HG03457 (cell line): ENCODE data around the gene MICALL2.

Experiments
- ATAC-seq: cut with Tn5 transposase; IDR thresholded peaks from one replicate; pipeline ENCODE4 v1.9.1; 2021; ENCODE audit warnings: moderate number of reproducible peaks; ENCODE audit not compliant: unreplicated experiment

MICALL2 gene

GRCh38 chr7:1493571-1493970, 34.3 kb upstream of the MICALL2 start:
- no peak for ATAC-seq

DNA sequence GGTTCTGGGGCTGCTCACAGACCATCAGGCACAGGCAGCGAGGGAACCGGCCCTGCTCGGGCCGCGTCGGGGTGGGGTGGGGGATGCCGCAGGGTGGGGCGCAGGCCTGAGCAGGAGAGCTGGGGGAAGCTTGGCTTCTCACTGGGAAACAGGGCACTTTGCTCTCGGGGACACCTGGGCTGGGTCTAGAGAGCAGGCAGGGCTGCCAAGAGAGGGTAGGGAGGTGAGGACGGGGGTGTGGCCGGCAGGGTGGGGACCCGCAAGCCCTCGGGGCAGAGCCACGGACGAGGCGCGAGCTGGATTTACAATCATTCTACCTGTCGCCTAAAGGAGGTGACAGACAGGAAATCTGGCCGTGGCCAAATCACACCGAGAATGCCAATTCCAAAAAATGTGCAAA, 33.9 kb upstream of the MICALL2 start:
- ATAC-seq = no peak

- ATAC-seq = no peak
These were observed 33.4 kb upstream of the MICALL2 start for GRCh38 chr7:1492640-1493039.

DNA sequence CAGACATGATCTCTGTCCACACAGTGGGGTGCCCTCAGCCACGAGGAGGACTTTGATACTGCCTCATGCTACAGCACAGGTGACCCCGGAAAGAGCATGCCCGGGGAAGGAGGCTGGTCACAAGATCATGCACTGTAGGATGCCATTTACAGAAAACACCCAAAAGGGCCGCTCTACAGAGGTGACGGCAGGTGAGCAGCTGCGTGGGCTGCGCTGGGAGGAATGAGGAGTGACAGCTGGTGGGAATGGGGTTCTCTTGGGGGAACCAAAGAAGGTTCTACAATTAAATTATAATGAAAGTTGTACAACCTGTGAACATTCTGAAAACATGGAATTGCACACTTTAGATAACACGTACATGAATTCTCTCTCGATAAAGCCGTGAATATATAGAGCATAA, 33.0 kb upstream of the MICALL2 start:
- ATAC-seq = no peak

GRCh38 chr7:1490837-1491236, 31.6 kb upstream of the MICALL2 start:
- ATAC-seq = no peak

- ATAC-seq = no peak
These were observed 30.1 kb upstream of the MICALL2 start for GRCh38 chr7:1489336-1489735.

DNA sequence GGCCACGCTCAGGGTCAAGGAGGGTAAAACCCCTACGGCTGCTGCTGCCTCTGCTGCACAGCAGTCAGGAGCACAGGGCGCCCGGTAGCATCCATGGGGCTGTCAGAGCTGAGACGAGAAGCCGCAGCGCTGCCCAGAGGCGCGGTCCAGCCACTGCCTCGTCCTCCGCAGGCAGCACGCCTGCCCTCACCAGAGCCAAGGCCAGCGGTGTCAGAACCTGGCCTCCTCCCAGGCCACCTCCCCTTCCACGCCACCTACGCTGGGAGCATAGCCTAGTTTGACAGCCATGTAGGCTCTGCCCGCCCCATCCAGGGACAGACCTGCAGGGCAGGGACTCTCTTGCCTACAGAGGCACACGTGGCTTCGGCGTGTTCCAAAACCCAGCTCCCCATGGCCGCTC, 28.7 kb upstream of the MICALL2 start:
- ATAC-seq = no peak

DNA sequence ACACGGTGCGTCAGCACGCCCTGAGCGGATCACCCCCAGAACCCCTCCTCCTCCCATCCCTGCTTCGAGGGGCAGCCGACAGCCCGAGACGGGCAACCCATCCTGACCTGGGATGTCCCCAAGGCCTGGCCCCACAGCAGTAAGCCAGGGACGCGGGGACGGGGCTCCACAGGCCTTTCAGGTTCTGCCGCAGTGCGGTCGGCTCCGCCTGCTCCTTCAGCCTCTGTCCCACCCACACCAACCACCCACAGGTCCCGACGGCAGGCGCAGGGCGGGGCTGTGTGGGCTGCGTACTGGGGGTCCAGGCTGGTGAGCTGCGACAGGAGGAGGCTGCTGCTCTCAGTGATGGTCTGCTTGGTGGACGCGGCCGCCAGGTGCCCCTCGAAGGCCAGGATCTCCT, 28.2 kb upstream of the MICALL2 start:
- ATAC-seq = no peak

GRCh38 chr7:1486571-1486970, 27.3 kb upstream of the MICALL2 start:
- no peak for ATAC-seq

- no peak for ATAC-seq
These were observed 25.9 kb upstream of the MICALL2 start for GRCh38 chr7:1485156-1485555.

DNA sequence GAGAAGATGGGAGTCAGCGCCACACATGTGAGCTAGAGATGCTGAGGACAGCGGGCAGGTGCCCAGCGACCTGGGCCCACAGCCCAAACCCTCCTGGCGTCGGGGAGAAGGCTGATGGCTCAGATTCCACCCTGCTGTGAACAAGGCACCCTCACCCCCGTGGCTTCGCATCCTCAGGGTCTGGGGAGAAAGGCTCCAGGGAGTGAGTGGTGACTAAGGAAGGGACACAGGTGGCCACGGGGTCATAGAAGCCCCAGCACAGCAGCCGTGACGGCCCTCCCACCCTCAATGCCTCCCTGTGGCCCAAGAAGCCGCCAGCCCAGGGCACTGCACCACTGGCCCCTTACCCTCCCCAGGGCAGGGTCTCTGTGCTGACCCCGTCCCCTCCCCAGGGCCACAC, 25.3 kb upstream of the MICALL2 start:
- no peak for ATAC-seq

DNA sequence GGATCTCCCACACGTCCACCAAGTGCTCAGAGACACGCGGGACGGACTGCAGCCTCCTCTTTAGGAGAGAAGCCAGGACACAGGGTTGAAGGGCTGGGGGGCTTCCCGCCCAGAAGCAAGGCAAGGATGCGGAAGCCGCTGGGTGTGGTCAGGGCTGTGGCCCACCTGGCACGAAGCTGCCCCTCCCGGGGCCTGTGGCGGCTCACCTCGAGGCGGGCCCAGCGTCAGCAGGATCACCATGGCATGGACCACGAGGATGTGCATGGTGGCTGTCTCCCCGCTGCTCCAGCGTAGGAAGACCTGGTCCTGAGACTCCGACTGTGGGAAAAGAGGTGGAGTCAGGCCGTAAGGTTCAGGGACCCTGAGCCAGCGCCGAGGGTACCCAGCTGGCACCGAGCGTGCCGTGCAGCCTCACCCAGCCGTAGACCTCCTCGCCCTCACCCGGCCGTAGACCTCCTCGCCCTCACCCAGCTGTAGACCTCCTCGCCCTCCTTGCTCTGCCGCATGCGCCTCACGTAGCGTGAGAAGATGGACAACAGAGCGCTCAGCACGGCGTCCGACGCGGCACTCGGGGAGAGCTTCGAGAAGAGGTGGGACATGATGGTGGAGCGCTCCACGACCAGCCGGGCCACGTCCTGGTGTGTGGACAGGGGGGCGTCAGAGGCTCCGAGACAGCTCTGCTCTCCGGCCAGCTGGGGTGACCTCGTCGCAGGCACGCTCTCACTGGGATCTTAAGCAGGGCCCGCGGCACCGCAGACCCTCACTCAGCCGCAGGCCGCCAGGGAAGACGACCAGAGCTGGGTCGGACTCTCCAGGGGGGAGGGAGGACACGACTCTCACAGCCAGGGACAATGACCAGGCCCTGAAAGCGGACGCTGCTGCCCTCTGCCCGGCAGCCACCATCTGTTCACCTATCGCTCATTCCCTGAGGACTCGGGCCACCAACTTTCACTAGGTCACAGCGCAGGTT, 24.6 kb upstream of the MICALL2 start:
- no peak for ATAC-seq

- ATAC-seq = no peak
These were observed 23.8 kb upstream of the MICALL2 start for GRCh38 chr7:1483079-1483478.

GRCh38 chr7:1481300-1481699, 22.0 kb upstream of the MICALL2 start:
- no peak for ATAC-seq

GRCh38 chr7:1480670-1481069, 21.4 kb upstream of the MICALL2 start:
- ATAC-seq = no peak

DNA sequence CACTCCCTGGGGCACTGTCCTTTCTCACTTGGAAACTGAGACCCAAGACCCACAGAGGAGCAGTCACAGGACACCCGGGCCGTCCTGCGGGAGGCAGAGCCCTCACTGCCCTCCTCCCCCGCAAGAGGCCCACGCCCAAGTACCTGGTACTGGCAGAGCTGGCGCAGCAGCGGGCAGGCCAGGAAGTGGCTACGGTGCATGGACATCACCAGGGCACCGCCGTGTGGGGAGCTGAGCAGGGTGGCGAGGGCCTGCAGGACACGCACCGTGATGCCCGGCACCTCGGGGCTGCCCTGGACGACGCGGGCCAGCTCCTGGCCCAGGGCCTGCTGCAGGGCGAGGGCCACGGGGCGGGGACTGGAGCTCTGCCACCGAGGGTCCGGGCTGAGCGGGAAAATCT, 20.0 kb upstream of the MICALL2 start:
- no peak for ATAC-seq

- ATAC-seq = no peak
These were observed 19.2 kb upstream of the MICALL2 start for GRCh38 chr7:1478480-1478879.

DNA sequence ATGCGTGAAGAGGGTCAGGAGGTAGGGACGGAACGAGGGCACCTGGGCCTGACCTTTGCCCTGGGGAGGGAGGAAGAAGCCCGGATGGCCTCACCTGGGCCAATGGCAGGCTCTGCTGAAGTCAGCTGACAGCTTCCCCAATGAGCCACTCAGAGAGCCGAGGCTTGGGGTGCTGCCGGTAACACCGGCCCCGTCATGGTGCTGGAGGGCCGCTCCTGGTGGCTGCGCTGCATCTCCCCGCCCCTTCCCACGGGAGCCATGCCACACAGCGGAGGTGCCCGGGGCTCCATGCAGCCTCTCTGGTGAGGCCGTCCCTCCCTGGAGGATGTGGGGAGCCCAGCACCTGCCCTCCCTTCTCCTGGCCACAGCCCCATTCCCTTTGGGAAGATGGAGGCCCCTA, 17.6 kb upstream of the MICALL2 start:
- ATAC-seq = no peak

DNA sequence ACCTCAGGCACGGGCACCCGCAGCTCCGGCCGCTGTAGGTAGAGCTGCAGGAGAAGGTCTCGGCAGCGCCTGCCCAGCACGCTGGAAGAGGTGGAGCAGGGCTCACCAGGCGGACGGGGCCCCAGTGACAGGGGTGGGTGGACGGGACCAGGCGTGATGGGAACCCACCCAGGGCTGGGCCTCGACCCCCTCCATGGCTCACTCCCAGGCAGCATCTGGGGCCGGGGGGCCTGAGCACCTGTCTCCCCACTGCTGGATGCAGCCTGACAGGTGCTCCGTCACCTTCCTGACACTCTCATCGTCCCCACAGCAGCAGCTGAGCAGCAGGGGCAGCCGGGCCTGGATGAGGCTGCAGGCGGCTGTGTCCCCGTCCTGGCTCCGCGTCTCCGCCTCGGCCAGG, 16.7 kb upstream of the MICALL2 start:
- ATAC-seq = no peak

DNA sequence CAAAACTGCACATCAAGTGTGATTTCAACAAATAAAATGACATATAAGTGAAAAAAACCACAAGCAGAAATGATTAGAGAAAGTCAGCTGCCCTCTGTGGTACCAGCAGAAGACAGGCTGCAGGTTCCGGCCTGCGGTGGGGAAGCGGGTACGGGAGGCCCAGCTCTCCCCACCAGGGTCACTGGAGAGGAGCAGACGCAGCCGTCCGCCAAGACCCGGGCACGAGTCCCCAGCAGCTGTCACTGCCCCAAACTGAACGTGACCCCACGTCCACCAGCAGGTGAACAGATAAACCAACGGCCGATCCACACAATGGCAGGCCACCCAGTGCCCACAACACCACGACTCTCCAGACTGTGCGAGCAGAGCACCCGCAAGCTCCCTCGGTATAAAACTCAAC, 16.1 kb upstream of the MICALL2 start:
- no peak for ATAC-seq

- ATAC-seq = no peak
These were observed 15.5 kb upstream of the MICALL2 start for GRCh38 chr7:1474736-1475135.

GRCh38 chr7:1473864-1474512, 14.7 kb upstream of the MICALL2 start:
- no peak for ATAC-seq
